K562 (cell line): ENCODE measurements around the gene FKBP2. TPM values are rescaled to one million over a fixed set of nuclear protein-coding genes. Genes with fewer than 3 reads are reported as not detected.
A peak's percentile ranks its signal among the peaks of the same experiment; 100 is the strongest.

Experiments used
- EP400 ChIP-seq: fragments of 450-650 bp; IDR thresholded peaks from 2 replicates; pipeline ENCODE4 v1.6.1; 2017; ENCODE audit warnings: antibody characterized with exemption, mild to moderate bottlenecking, moderate library complexity
- LCOR ChIP-seq: sonication (generic); formaldehyde crosslinking; IDR thresholded peaks from 2 replicates; pipeline ENCODE4 v1.8.0; 2022; ENCODE audit warnings: mild to moderate bottlenecking, missing genetic modification reagents
- MBD2 ChIP-seq: sonication (generic); IDR thresholded peaks from 2 replicates; pipeline ENCODE4 v1.6.1; 2016; ENCODE audit warnings: low read depth, borderline replicate concordance
- MTA3 ChIP-seq: fragments of 450-650 bp; formaldehyde crosslinking; IDR thresholded peaks from 2 replicates; pipeline ENCODE4 v1.6.1; 2017; ENCODE audit warnings: mild to moderate bottlenecking, borderline replicate concordance
- PCBP2 ChIP-seq: fragments of 200-400 bp; formaldehyde crosslinking; IDR thresholded peaks from 2 replicates; pipeline ENCODE4 v1.6.1; 2018; ENCODE audit warnings: low read length, low read depth, mild to moderate bottlenecking, moderate library complexity; ENCODE audit not compliant: poor library complexity, severe bottlenecking
- PRDM10 ChIP-seq: fragments of 450-650 bp; IDR thresholded peaks from 2 replicates; pipeline ENCODE4 v1.6.1; 2018; ENCODE audit not compliant: partially characterized antibody
- STAG1 ChIP-seq: sonication (generic); formaldehyde crosslinking; IDR thresholded peaks from 2 replicates; pipeline ENCODE4 v1.5.0; 2020; ENCODE audit warnings: missing genetic modification reagents, borderline replicate concordance
- TBP ChIP-seq: optimal IDR thresholded peaks from 2 replicates; pipeline ENCODE3; 2011; ENCODE audit warnings: low read depth, low read length, improper control_type of control experiment
- TFAP4 ChIP-seq: sonication (generic); formaldehyde crosslinking; IDR thresholded peaks from 2 replicates; pipeline ENCODE4 v1.8.0; 2022; ENCODE audit warnings: missing genetic modification reagents, mild to moderate bottlenecking, moderate library complexity, borderline replicate concordance
- ZNF318 ChIP-seq, 2 experiments: fragments of 450-650 bp; IDR thresholded peaks; 2 replicates each; pipeline ENCODE4 v1.6.1; 2016; ENCODE audit warnings: mild to moderate bottlenecking in 2 of 2, borderline replicate concordance in 1 of 2, low read depth in 1 of 2, moderate library complexity in 1 of 2
- ZNF384 ChIP-seq: IDR thresholded peaks from 2 replicates; pipeline ENCODE4 v1.6.1; 2012; ENCODE audit warnings: low read depth, low read length, improper control_type of control experiment
- polyA plus RNA-seq, 8 experiments: library from polyadenylated mRNA; depleted of rRNA in 4 of 8; stranded (reverse) in 5 of 8; unstranded in 3 of 8; fragments of >200 nt; fragmentation: Nextera tagmentation in 2 of 8; fragmentation: Illumina TruSeq in 1 of 8; extraction: Ambion mirVana in 2 of 8; extraction: Trizol in 1 of 8; gene quantifications; 2 replicates each; pipeline versions ENCODE4 v1.2.1 to v1.2.3, GENCODE V29; 2011 to 2014; ENCODE audit warnings: inconsistent platforms in 1 of 8, missing spikeins in 1 of 8
- total RNA-seq, 7 experiments: library from RNA; depleted of rRNA in 6 of 7; stranded (reverse); fragments of >200 nt in 6 of 7; fragmentation: Illumina TruSeq in 2 of 7; extraction: Trizol in 2 of 7; gene quantifications; 2 replicates each; pipeline versions ENCODE4 v1.2.1 to v1.2.3, GENCODE V29; 2011 to 2021; ENCODE audit warnings: low replicate concordance in 1 of 7

The FKBP2 gene
- total and polyA plus RNA-seq, 9 of the 15 experiments (the other 6 are each of a cell fraction or from before 2014, with no cell fraction given): 3.5 to 151 (median 58.1) TPM

- TF ChIP-seq TFAP4 (CRISPR knock-in tag) (peak; percentile 82), TBP (peak; percentile 56), PCBP2 (no peak), MBD2 (0 out of 2 replicates have a peak, but pooled peaks have one; percentile 44), ZNF384 (peak; percentile 98), ZNF318 (IDR thresholded peaks at IDR 0.05; ENCODE audit: borderline replicate concordance in 1 of 2, low read depth in 1 of 2) (no peak), MTA3 (peak; percentile 82), LCOR (CRISPR knock-in tag) (peak; percentile 56; the same call in 1 of the 2 replicates), EP400 (0 out of 2 replicates have a peak, but pooled peaks have one; percentile 44), PRDM10 (no peak), STAG1 (no peak)
Observed at GRCh38 chr11:64230171-64230984, 10.5 kb upstream of the FKBP2 start, which contains the start of gene DNAJC4 (continued).
